ENCODE data around the gene CCDC102A.
"Not testable (repeated sequence)": the region's sequence is repeated elsewhere in the genome, so short reads cannot be mapped to it uniquely, and the experiment has no call there.

CCDC102A gene

DNA sequence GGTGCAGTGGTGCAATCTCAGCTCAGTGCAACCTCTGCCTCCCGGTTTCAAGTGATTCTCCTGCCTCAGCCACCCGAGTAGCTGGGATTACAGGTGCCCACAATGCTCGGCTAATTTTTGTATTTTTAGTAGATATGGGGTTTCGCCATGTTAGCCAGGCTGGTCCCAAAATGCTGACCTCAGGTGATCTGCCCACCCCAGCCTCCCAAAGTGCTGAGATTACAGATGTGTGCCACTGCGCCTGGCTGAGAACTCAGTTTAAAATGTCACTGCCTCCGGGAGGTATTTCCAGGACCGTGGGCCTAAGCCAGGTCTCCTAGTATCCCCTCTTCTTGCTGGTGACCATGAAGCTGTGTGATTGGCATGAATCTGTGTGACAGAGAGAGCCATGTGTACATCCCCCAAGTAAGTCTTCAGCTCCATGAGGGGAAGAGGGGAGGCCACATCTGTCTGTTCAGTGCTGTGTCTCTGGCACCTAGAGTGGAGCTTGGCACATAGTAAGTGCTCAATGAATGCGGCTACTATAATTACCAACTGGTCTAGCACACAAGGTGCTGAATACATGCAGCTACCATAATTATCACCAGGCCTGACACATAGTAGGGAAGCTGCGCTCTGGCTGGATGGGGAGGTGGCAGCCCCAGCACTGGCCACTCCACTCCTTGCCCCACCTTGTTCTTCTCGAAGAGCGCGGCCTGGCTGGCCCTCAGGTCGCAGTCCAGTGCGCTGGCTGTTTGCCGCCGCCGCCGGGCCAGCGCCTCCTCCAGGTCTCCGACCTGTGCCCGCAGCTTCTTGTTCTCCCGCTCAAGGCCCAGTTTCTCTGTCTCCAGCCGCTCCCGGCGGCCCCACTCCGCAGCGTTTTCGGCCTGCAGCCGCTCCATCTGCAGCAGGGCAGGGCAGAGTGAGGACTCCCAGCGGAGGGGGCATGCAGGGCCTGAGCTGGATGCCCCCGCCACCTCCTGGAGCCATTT, 18.7 kb downstream of the CCDC102A start:
- DNase-seq: no peak

DNA sequence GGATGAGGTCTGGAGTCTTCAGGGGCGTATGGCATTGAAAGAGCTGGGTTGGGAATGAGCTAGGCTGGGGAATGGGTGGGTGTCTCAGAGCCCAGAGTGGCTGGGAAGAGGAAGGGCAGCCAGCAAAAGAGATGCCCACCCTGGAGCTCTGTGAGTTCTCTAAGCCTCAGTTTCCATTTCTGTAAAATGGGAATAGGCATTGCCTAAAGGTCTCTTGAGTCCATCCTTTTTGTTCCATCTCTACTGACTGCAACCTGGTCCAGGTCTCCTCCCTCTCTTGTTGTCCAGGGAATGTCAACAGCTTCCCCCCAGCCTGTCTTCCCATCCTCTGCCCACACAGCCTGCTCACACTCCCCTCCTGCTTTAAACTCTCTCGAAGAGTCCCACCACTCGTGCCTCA, 19.6 kb downstream of the CCDC102A start:
- DNase-seq: no peak

DNA sequence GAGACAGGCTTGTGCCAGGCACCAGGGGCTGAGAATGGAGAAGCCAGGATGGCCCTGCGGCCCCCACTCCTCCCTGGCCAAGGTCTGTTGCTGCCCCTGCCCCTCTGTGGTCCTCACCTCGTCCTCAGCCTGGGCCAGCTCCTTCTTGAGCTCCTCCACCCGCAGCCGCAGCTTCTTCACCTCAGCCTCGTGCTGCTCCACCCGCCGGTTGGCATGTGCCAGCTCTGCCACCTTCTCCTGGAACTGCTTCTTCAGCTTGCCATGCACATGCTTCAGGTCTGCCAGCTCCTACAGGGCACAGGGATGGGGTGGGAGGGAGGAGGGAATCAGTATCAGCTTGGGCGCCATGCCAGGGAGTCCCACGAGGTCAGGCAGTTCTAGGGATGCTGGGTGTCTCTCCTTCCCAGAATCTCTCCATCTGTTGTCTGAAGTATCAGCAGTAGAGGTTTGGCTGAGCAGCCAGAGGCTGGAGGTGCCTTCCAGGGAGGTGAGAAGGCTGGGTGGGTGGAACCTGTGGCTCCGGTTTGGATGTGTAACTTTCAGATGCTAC, 20.1 kb downstream of the CCDC102A start:
- no peak for DNase-seq

DNA sequence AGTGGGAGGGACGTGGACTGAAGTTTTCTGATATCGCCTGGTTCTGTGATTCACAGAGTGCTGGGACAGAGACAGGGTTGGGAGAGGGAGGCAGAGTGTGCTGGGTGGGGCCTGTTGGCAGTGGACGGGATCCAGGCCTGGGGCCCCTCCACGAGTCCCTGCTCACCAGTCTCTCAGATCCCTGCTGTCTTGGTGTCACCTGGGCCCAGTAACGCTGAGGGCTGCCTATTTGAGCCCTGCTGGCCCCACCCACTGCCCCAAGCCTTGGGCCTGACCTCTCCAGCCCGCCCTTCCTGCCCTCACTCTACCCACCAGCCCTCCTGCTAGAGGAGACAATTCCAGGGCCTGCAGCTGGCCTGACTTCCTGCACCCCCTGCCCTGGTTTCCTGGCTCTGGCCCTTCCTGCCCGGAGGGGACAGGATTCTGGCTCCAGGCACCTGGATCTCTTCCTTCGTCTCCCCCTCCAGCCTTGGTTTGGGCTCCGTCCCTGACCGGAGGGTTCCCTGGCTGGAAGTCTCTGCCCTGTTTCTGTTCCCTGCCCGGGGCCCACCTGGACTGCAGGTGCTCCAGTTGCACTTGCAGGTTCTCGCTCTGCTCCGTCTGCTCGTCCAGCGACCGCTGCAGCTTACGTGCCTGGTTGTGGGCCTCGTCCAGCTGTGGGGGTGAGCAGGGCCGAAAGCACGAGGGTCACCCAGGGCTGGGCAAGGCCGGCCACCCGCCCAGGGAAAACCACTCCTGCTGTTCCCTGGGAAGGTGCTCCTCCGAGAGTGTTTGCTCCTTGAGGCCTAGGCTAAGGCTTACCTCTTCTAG, 21.4 kb downstream of the CCDC102A start:
- DNase-seq: no peak

DNA sequence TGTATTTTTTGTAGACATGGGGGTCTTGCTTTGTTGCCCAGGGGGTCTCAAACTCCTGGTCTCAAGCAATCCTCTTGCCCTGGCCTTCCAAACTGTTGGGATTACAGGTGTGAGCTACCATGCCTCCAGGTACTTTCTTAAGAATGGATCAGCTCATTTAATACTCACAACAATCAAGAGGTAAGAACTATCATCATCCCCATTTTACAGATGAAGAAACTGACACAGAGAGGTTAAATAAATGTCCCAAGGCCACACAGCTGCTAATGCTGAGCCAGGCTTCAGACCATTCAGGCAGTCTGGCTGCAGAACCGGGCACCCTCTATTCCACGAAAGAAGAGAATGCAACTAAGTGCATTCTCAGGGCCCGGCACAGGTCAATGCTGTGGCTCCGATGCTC, 22.0 kb downstream of the CCDC102A start:
- DNase-seq: no peak

DNA sequence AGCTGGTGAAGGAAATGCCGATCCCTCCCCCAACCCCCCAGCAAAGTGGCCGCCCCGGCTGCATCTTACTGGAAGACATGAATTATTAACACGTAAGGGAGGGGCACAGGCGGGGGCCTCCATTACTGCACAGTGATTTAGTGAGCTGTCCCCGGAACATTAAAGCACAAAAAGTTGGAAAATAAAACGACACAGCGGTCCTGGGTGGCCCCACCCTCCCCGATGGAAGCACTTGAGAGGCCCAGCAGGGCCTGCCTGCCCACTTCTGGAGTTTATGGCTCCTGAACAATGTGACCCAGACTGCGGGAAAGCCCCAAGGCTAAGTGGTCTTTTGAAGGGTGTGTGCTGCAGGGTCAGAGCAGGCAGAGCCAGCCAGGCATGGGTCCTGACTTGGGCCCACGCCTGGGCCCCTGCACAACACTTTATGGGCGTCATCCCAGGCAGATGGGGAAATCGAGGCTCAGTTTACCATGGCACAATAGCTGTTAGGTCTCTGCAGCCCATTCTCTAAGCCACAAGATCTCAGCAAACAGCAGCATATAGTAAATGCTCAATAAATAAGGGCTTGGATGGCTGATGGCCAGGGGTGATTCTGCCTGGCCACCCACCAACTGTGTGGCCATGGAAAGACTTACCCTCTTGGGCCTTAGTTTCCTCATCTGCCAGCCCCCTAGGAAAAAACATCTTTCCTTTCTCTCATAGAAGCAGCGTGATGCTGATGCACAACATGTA, 22.8 kb downstream of the CCDC102A start:
- no peak for DNase-seq

DNA sequence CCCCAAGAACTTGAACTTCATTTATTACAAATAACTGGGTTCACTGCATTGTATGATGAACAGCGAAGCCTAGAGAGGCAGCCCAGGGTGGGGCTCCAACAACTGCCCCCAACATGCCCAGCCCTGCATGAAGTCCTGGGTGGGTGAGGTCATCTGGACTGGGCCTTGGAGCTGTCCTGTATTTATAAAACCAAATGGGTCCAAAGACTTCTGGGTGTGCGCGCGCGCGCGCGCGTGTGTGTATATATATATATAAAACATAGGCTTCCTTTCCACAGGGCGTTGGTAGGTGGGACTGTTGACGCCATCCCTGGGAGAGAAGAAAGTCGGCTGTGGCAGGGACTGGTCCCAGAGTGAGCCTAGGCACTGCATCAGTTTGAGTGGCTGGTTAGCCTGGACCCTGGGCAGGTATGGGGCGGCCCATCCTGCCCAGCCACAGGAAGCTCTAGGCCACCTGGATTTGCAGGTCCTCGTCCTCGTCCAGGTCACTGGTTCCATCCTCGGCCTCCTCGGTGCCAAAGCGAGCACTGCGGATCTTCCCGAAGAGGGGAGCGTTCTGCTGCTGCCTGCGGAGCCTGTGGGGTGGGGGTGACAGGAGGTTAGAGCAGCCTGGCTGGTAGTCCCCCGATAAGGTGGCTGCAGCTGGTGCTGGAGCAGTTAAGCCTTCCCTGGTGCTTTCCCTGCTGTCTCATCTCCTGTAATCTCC, 23.9 kb downstream of the CCDC102A start:
- no peak for DNase-seq

DNA sequence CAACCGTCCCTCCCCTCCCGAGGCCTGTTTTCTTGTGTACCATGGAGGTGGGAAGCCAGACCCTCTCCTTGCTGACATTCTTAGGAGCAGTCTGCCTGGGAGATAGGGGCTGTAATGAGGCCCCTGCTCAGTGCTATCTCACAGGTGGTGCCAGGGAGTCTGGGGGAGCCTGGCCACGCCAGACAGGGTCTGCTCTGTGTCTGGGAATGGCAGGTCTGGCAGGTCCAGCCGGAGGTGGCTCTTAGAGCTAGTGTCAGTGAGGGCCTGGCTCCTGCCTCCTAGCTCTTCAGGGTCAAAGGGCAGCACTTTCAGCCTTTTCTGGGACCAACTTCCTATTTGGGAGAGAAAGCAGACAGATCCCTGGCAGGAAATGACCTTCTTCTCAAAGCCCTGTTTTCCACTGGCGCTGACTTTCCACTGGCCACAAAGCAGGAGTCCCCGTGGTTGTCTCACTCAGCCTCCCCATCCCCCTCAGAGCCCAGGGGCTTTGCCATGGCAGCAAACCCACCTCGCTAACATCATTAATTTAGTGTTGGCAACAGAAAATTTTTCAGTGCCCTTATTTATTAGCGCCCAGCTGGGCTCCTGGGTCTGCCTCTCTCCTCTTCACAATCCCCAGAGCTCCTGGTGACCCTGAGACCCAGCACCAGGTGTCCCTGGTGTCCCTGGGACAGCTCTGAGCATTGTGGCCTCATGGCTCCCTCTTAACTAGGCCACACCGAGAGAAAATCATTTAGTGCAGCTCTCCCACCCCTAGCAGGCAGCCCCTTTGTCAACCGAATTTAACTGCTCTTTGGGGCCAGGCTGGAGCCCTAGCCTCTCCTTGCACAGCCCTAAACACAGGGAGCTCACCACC, 26.1 kb downstream of the CCDC102A start:
- DNase-seq: no peak

DNA sequence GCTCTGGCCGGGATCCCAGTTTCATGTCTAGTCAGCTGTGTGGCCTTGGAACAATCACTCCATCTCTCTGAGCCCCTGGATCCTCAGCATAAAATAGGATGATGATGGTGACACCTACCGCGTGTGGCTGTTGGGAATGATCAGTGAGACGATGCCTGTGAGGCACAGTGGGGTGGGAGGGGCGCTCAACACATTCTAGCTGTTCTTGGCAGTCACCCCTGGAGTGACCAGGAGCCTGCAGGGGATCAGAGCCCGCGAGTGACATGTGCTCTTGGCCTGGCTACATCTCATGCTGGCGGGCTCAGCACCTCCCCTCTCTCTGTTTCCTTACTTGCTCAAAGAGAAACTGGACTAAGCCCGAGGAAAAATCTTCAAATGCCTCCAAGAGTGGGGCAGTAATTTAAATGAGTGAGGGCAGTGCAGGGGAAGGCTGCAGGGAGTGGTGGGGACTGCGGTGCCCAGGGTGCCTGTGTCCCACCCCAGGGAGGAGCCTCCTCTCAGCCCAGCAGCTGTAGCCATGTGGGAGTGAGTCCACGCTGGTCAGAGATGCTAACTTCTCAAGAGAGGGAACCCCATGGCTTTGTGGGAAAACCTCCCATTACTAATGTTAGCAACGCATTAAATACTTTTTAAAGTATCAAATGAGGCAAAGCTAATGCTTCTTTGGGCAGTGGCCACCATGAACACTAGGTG, 27.0 kb downstream of the CCDC102A start:
- no peak for DNase-seq

DNA sequence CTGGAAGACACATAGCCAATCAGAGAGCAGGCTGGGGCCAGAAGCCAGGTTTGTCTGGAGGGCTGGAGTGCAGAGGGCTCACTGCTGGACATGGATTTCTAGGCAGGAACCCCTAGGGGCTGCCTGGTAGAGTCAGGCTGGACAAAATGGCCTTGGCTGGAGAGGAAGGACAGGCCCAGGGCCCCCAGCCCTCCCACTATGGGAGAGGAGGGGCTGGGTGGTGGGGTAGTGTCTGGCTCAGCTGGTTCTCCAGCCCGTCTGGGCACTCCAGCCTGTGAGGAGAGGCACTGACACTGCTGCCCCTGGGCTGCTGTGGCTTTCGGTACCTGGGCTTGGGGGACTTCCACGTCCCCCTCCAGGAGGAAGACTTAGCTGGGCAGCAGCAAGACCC, 28.3 kb downstream of the CCDC102A start:
- DNase-seq: no peak

DNA sequence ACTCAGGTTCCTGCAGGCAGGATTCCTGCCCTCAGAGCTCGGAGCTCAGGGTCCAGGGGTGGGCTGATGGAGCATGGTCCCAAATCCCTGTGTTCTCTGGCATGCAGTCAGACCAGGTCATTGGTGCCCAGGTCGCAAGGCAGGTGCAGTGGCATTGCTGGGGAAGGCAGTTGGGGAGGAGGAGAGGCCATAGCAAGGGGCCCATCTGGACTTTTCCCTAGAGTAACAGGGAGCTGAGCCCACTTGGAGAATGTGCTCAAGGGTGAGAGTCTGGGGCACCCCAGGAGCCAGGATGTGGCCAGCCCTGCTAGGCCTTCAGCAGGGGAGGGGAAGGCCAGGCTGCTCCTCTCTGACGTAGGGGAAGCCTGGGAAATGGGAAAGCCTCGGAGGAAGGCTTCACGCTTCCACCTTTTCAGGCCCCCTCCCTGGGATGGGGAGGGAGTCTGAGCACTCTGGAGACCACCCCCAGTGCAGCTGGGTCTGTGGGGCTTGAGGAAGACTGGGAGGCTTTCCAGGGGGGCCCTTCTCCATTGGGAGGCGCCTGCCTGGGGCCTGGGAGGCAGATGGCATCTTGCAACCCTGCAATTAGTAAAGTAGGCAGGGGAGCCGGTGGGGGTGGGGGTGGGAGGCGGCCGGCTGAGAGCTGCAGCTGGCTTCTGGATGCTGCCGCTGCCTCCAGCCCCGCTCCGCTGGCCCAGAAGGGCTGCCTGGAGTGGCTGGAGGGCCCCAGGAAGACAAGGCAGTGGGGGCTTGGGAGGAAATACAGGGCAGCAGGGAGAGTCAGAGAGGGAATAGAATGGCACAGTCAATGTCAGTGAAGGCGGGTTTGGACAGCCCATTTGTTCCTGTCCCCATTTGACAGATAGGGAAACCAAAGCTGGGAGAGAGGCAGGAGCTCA, 29.0 kb downstream of the CCDC102A start:
- DNase-seq: no peak

DNA sequence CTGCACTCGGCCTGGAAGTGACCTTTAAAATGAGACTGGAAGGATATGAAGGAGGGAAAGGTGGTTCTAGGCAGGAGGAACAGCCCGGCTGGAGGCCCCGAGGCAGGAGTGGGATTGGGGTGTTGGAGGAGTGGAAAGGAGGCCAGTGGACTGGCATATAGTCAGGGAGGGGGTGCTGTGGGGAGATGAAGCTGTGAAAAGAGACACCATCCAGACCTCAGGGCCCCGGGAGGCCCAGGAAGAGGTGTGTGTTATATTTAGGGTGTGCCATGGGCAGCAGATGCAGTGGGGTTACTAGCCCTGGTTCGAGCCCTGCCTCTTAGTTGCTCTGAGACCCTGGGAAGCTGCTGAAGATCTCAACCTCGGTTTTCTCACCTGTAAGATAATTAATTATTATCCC, 31.2 kb downstream of the CCDC102A start:
- DNase-seq: no peak

DNA sequence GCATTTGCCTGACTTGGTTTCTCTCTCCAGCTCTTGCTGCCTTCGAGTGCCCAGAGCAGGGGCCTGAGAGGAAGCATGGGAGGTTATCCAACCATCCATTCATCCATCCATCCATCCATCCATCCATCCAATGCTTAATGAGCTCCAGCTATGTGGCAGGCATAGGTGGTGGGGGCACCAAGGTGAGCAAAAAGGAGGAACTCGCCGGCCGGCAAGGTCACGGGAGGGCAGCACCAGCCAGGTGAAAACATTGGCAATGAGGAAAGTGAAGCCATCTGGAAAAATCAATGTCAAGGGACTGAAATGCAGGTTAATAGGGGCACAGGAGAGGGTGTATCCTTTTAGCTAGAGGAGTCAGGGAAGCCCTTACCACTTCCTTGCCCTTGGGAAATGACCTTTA, 31.9 kb downstream of the CCDC102A start:
- DNase-seq: no peak

DNA sequence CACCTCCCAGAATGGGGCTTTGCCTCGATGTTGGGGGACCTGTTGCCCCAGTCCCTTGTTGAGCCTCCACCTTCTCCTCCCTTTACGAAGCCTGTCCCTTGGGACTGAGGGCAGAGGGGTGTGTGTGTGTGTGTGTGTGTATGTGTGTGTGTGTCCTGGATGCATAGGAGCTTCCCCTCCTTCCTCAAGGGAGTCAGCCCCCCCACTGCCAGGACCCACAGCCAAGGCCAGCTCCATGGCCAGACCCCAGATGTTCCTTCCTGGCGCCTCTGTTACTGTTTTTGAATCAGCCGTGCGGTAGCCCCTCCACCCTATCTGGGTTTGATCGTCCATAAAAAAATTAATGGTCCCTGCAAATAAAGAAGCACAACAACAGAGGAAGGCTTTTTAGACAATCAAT, 32.4 kb downstream of the CCDC102A start:
- no peak for DNase-seq

DNA sequence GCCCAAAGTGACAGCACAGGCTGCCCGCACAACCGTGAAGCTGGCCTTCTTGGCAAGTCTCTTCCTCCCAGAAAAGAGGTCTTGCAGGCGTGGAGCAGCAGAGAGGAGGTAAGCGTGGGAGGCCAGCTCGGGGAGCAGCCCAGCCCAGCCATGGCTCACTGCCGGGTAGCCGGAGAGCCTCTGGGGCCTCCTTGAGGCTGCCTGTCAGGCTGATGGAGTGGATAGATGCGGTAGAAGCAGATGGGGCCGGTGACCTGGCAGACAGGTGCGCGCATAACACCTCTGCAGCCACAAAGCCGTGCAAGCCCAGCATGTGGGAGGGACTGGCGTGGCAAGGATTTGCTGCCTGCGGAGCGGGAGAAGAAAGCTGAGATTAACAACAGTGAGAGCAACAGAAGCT, 33.0 kb downstream of the CCDC102A start:
- no peak for DNase-seq

DNA sequence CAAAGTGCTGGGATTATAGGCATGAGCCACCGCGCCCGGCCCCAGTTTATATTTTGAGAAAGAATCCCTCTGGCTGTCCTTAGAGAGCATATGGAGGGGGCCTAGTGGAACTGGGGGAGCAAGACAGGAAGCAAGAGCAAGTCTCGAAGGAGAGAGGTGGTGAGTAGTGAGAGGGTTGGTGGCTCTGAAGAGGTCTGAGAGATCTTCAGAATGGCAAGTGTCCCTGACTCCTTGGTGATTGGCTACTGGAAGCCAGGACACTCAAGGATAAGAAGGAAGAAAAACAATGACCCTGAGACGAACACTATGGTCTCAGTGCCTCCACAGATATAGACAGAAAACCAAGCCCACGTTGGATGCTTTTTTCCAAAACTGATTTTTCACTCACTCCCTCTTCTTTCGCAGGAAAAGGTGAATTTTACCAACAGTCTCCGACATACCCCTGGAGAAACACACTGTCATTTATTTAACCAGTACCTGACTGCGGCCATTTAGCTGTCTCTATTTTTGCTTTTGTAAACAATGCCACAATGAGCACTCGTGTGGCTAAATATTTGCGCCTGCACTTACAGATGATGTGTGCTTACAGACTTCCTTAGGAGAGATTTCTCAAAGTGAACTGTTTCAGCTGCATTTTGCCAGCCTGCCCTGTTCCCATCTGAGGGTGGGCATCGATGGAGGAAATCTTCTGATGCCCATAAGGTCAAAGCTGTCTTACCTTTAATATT, 34.2 kb downstream of the CCDC102A start:
- no peak for DNase-seq

DNA sequence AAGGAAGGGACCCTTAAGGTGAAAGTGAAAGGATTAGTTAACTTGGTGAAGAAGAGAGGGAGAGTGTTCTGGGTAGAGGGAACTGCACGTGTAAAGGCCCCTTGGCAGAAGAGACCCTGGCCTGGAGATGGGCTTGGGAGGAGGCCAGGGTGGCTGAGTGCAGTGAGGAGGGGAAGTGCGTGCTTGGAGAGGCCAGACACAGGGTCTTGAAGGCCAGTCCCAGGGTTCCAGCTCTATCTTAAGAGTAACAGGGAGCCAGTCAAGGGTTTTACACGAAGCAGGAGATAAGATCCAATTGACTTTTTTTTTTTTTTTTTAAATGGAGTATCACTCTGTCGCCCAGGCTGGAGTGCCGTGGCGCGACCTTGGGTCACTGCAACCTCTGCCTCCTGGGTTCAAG, 34.9 kb downstream of the CCDC102A start:
- DNase-seq: no peak

DNA sequence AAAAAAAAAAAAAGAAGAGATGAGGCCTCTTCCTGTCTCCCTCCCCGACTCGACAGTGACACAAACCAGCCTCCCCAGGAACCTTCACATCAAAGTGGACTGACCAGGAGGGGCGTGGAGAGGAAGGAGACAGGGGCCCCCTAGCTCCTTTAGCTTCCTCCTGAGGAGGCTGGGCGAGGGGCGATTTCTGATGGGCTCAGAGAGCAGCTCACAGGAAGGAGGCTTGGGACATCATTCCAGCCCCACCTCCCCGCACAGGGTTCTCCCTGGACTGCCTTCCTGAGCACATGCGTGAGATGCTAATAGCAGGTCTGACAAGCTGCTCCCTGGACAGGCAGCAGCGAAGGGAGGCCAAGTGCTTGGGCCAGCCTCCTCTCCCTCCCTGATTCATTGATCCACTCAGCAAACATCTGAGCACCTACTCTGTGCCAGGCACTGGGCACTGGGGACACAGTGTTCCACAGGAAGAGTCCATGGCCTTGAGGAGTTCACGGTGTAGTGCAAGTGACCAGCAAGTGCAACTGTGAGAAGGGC, 35.7 kb downstream of the CCDC102A start:
- no peak for DNase-seq

DNA sequence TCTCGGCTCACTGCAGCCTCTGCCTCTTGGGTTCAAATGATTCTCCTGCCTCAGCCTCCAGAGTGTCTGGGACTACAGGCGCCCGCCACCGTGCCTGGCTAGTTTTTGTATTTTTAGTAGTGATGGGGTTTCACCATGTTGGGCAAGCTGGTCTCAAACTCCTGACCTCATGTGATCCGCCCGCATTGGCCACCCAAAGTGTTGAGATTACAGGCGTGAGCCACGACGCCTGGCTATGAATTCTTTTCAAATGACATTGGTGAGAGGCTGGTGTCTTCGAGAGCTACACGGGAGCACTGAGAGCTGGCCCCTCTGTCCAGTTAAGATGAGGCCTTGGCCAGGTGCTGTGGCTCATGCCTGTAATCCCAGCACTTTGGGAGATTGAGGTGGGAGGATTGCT, 36.4 kb downstream of the CCDC102A start:
- not testable (repeated sequence) for DNase-seq

Measured in stimulated activated naive CD4-positive, alpha-beta T cell (primary cell).